SK-N-MC (cell line): ENCODE data around the gene ACKR2.

Experiments used
- EZH2 ChIP-seq: fragments of 200-600 bp; sonication (generic); IDR thresholded peaks from one replicate; pipeline ENCODE4 v1.6.1; 2017; ENCODE audit warnings: antibody characterized with exemption
- POLR2AphosphoS5 ChIP-seq: IDR thresholded peaks from 2 replicates; pipeline ENCODE4 v1.6.1; 2012; ENCODE audit warnings: mild to moderate bottlenecking, low read depth, low read length, borderline replicate concordance

DNA sequence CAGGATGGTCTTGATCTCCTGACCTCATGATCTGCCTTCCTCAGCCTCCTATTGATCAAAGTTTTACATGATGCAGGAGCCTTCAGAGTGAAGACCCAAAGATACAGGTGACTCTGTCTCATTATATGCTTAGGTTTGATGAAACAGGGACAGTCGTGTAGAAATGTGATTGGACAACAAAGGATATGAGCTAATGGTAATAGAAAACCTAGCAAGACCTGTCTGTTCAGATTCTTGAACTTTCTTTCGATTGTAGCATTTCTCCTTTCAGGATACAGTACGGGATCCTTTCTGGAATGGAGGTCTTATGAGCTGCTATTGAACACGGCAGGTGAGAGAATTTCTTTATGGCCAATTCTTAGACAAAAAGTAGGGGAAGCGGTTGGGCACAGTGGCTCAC is at the start of gene ACKR2:
- no peak for TF ChIP-seq POLR2AphosphoS5
- TF ChIP-seq EZH2, result no peak
